GM12878 (cell line): Measurements from ENCODE around the gene INCA1. TPM values are rescaled to one million over a fixed set of nuclear protein-coding genes. Genes with fewer than 3 reads are reported as not detected.

ENCODE experiments used
- ATAC-seq: fragments of 200-7000 bp; cut with Tn5 transposase; 3 replicates; pipeline ENCODE4 v1.9.1; 2020; ENCODE audit warnings: mild to moderate bottlenecking, moderate library complexity
- BruUV-seq: library from RNA; stranded (reverse); fragments of 400-500 nt; replicated peaks from 2 replicates; lab custom pipeline; 2021; lab: Mats Ljungman, UMichigan
- CTCF ChIA-PET: fragments of 300-600 bp; sonication (Branson Sonifier 250); formaldehyde crosslinking; extraction: SDS; loops from one replicate; lab custom pipeline; 2021; ENCODE audit warnings: inconsistent platforms; lab: Yijun Ruan, JAX
- POLR2A ChIA-PET: fragments of 350-600 bp; formaldehyde crosslinking; extraction: SDS; loops from one replicate; lab custom pipeline; 2021; ENCODE audit warnings: inconsistent platforms; lab: Charles Lee
- RAD21 ChIA-PET: fragments of 300-600 bp; sonication (Branson Sonifier 250); formaldehyde crosslinking; loops from one replicate; lab custom pipeline; 2023; ENCODE audit warnings: antibody characterized with exemption; ENCODE audit not compliant: unreplicated experiment; lab: Charles Lee
- SMC1A ChIA-PET: fragments of 300-600 bp; sonication (Branson Sonifier 250); formaldehyde crosslinking; loops from one replicate; lab custom pipeline; 2023; ENCODE audit not compliant: unreplicated experiment, uncharacterized antibody; lab: Charles Lee
- DNase-seq: peaks from one replicate; pipeline ENCODE4 v3.0.0-alpha.2; 2011; ENCODE audit warnings: low read depth, low spot score
- FAIRE-seq: peaks from 3 replicates; lab custom pipeline; 2011; peaks lifted over from hg19 to GRCh38; lab: Jason Lieb, UNC
- H2AFZ ChIP-seq: 2 replicates; pipeline ENCODE4 v1.6.0; 2011; ENCODE audit warnings: low read depth, low read length, control low read depth; ENCODE audit not compliant: control insufficient read depth
- H3K27ac ChIP-seq: 2 replicates; pipeline ENCODE4 v1.5.1; 2011; ENCODE audit warnings: control low read depth; ENCODE audit not compliant: control insufficient read depth, insufficient read depth
- H3K27me3 ChIP-seq, 2 experiments: replicated peaks in 1 of 2; 2 replicates each; pipeline versions ENCODE4 v1.6.0 to v1.6.1; 2011; ENCODE audit warnings: low read length in 1 of 2; ENCODE audit not compliant: control insufficient read depth in 2 of 2, insufficient read depth in 2 of 2
- H3K36me3 ChIP-seq, 2 experiments: 2 replicates each; pipeline ENCODE4 v1.5.1; 2011; ENCODE audit warnings: low read length in 1 of 2; ENCODE audit not compliant: control insufficient read depth in 2 of 2, insufficient read depth in 2 of 2
- H3K4me1 ChIP-seq: 2 replicates; pipeline ENCODE4 v1.6.1; 2011; ENCODE audit warnings: mild to moderate bottlenecking, low read length, moderate library complexity, mixed read lengths; ENCODE audit not compliant: control insufficient read depth, insufficient read depth
- H3K4me2 ChIP-seq: 2 replicates; pipeline ENCODE4 v1.6.0; 2011; ENCODE audit warnings: control low read depth; ENCODE audit not compliant: control insufficient read depth, insufficient read depth
- H3K4me3 ChIP-seq: fragments of 200-600 bp; sonication (generic); 2 replicates; pipeline ENCODE4 v1.5.1; 2016
- H3K79me2 ChIP-seq: 2 replicates; pipeline ENCODE4 v1.6.0; 2011; ENCODE audit warnings: low read length; ENCODE audit not compliant: control insufficient read depth, insufficient read depth
- H3K9ac ChIP-seq: 2 replicates; pipeline ENCODE4 v1.8.0; 2011; ENCODE audit warnings: low read length, control low read depth, mixed read lengths; ENCODE audit not compliant: control insufficient read depth, insufficient read depth
- H3K9me3 ChIP-seq: replicated peaks from 3 replicates; pipeline ENCODE4 v1.5.1; 2011; ENCODE audit warnings: mild to moderate bottlenecking, low read length; ENCODE audit not compliant: control insufficient read depth, insufficient read depth
- H4K20me1 ChIP-seq: 2 replicates; pipeline ENCODE4 v1.6.0; 2011; ENCODE audit not compliant: control insufficient read depth, insufficient read depth
- ATF7 ChIP-seq: fragments of 450-650 bp; IDR thresholded peaks from 2 replicates; pipeline ENCODE4 v1.6.1; 2016; ENCODE audit warnings: low read depth, mild to moderate bottlenecking
- SP1 ChIP-seq: IDR thresholded peaks from one replicate; pipeline ENCODE4 v1.6.1; 2011; ENCODE audit warnings: low read depth, low read length
- WGBS: methylation state at CpG from one replicate; pipeline ENCODE4 v1.1.6; 2016; ENCODE audit warnings: low lambda C conversion rate; ENCODE audit not compliant: insufficient replicate concordance, insufficient coverage; ENCODE audit errors: missing lambda C conversion rate; 5-methylcytosine and 5-hydroxymethylcytosine counted together
- in situ Hi-C: fragments of 300-500 bp; cut with MboI; formaldehyde crosslinking; loops from 9 replicates; pipeline ENCODE4 v1.14.3; 2018; ENCODE audit warnings: mixed read lengths
- intact Hi-C: fragments of 100-400 bp; cut with micrococcal nuclease; formaldehyde crosslinking; loops from one replicate; pipeline ENCODE4 v1.14.2; 2022; ENCODE audit not compliant: unreplicated experiment
- polyA plus RNA-seq, 11 experiments: library from polyadenylated mRNA; depleted of rRNA in 4 of 11; unstranded in 6 of 11; stranded (reverse) in 5 of 11; fragments of >200 nt; fragmentation: Nextera tagmentation in 4 of 11; fragmentation: Illumina TruSeq in 1 of 11; extraction: Ambion mirVana in 4 of 11; extraction: Trizol in 1 of 11; gene quantifications; 1 replicate in 1 of 11; 2 replicates in 10 of 11; pipeline versions ENCODE4 v1.2.1 to v1.2.3, GENCODE V29; 2011 to 2016; ENCODE audit warnings: inconsistent platforms in 2 of 11, missing spikeins in 2 of 11, low read depth in 1 of 11
- total RNA-seq, 4 experiments: library from RNA; depleted of rRNA in 3 of 4; stranded (reverse); fragments of >200 nt in 3 of 4; fragmentation: Illumina TruSeq in 1 of 4; extraction: Trizol in 1 of 4; gene quantifications; 2 replicates each; pipeline versions ENCODE4 v1.2.1 to v1.2.3, GENCODE V29; 2013 to 2021
- TF ChIP-seq, protein P1 (sequence below): fragments of 450-650 bp; IDR thresholded peaks from 2 replicates; pipeline ENCODE4 v1.6.1; 2017; ENCODE audit warnings: mild to moderate bottlenecking, low read depth, inconsistent platforms; ENCODE audit not compliant: poor library complexity, severe bottlenecking
- TF ChIP-seq, protein P2 (sequence below): fragments of 450-650 bp; IDR thresholded peaks from 2 replicates; pipeline ENCODE4 v1.6.1; 2017; ENCODE audit warnings: borderline replicate concordance
- TF ChIP-seq, protein P3 (sequence below): IDR thresholded peaks from 2 replicates; pipeline ENCODE4 v1.6.1; 2011; ENCODE audit warnings: borderline replicate concordance, low read depth, mild to moderate bottlenecking, moderate library complexity, mixed read lengths, low read length; ENCODE audit not compliant: insufficient read depth; ENCODE audit errors: extremely low read length

The INCA1 gene
- total and polyA plus RNA-seq, 10 of the 15 experiments (the other 5 are each of a cell fraction or from before 2014, with no cell fraction given): 0.19 to 1.8 (median 0.45) TPM

GRCh38 chr17:4955091-4955490, 42.2 kb downstream of the INCA1 start:
- Histone ChIP-seq H3K27me3 (no peaks in the 10 kb centered on the region), H3K9me3 (no peaks in the 10 kb centered on the region), H3K9ac (no peak overlapping the region), H3K4me2 (no peak overlapping the region), H4K20me1 (no peaks in the 10 kb centered on the region), H3K27ac (no peak overlapping the region), H3K36me3 (peaks cover 4 to 6% of the 10 kb centered on the region in 2 experiments), H3K79me2 (peaks cover 14% of the 10 kb centered on the region), H3K4me1 (peaks cover 17% of the 10 kb centered on the region), H2AFZ (no peak overlapping the region), H3K4me3 (no peak overlapping the region)
- 97% methylated on average over 8 of the region's 8 CpGs for WGBS
- no peak for ATAC-seq
- in situ Hi-C loops: no loop called here
- ChIA-PET CTCF (interaction anchor here (1.3 to 3.8 kb wide), 3 partner anchors 12 to 46 kb away, joined by 3 to 21 read pairs (median 16); partner anchors contain the start of gene SPAG7), SMC1A (no interaction called here), RAD21 (no interaction called here), POLR2A (interaction anchor here (0.7 to 17.5 kb wide), 4 partner anchors 10 to 435 kb away, joined by 3 to 272 read pairs (median 6); partner anchors contain the start of gene SPAG7)
- FAIRE-seq: no peak
- no peak for DNase-seq
- intact Hi-C loops: no loop called here
- TF ChIP-seq ATF7: no peak
- TF ChIP-seq SP1: no peak
- TF ChIP-seq, protein P1, sequence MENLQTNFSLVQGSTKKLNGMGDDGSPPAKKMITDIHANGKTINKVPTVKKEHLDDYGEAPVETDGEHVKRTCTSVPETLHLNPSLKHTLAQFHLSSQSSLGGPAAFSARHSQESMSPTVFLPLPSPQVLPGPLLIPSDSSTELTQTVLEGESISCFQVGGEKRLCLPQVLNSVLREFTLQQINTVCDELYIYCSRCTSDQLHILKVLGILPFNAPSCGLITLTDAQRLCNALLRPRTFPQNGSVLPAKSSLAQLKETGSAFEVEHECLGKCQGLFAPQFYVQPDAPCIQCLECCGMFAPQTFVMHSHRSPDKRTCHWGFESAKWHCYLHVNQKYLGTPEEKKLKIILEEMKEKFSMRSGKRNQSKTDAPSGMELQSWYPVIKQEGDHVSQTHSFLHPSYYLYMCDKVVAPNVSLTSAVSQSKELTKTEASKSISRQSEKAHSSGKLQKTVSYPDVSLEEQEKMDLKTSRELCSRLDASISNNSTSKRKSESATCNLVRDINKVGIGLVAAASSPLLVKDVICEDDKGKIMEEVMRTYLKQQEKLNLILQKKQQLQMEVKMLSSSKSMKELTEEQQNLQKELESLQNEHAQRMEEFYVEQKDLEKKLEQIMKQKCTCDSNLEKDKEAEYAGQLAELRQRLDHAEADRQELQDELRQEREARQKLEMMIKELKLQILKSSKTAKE: no peak
- TF ChIP-seq, protein P2, sequence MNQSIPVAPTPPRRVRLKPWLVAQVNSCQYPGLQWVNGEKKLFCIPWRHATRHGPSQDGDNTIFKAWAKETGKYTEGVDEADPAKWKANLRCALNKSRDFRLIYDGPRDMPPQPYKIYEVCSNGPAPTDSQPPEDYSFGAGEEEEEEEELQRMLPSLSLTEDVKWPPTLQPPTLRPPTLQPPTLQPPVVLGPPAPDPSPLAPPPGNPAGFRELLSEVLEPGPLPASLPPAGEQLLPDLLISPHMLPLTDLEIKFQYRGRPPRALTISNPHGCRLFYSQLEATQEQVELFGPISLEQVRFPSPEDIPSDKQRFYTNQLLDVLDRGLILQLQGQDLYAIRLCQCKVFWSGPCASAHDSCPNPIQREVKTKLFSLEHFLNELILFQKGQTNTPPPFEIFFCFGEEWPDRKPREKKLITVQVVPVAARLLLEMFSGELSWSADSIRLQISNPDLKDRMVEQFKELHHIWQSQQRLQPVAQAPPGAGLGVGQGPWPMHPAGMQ: no peak
- TF ChIP-seq, protein P3, sequence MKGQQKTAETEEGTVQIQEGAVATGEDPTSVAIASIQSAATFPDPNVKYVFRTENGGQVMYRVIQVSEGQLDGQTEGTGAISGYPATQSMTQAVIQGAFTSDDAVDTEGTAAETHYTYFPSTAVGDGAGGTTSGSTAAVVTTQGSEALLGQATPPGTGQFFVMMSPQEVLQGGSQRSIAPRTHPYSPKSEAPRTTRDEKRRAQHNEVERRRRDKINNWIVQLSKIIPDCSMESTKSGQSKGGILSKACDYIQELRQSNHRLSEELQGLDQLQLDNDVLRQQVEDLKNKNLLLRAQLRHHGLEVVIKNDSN: no peak
- no TSS peak for BruUV-seq
